ENCODE results near the gene MAML3.

The MAML3 gene

GRCh38 chr4:140130677-140131076 is 23.3 kb downstream of the MAML3 start:
- in situ Hi-C loops (cut with MboI; ENCODE audit: low sequenced_read_pairs), result no loop called here

- in situ Hi-C loops (cut with MboI; ENCODE audit: low sequenced_read_pairs), result no loop called here
Measured at GRCh38 chr4:140127422-140127821, 26.6 kb downstream of the MAML3 start.

- in situ Hi-C loops (cut with MboI; ENCODE audit: low sequenced_read_pairs), result no loop called here
Measured at GRCh38 chr4:140126261-140126660, 27.7 kb downstream of the MAML3 start.

DNA sequence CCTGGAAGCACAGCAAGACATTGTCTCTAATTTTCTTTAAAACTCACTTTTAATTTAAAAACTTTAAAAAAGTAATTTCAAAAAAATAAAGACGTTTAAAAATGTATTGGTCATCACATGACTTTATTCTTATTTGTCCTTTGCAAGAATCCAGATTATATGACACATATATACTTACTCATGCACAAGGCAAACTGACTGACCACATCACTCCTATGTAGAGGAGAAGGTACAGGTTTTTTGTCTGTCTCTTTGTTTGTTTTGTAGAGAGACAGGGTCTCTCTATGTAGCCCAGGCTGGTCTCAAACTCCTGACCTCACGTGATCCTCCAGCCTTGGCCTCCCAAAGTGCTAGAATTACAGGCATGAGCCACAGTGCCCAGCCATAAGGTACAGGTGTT is 28.6 kb downstream of the MAML3 start:
- in situ Hi-C loops (cut with MboI; ENCODE audit: low sequenced_read_pairs), result no loop called here

- in situ Hi-C loops (cut with MboI; ENCODE audit: low sequenced_read_pairs), result no loop called here
Measured at GRCh38 chr4:140123666-140124377, 30.2 kb downstream of the MAML3 start.

DNA sequence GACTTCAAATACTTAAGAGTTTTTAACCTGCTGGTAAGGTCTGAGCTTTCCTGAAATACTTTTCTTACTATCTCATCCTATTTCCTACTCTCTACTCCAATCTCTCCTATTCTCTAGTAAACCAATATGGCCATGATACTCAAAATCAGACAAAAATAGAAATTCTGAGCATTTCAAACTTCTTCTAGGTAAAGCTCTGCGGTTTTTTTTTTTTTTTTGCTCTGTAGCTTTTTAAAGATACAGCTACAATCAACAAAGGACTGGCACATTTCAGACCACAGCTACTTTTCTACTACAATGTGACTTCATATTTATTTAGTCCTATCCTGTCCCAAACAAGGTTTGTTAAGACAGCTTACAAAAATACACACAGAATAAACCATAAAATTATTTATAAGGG is 31.1 kb downstream of the MAML3 start:
- in situ Hi-C loops (cut with MboI; ENCODE audit: low sequenced_read_pairs), result no loop called here

DNA sequence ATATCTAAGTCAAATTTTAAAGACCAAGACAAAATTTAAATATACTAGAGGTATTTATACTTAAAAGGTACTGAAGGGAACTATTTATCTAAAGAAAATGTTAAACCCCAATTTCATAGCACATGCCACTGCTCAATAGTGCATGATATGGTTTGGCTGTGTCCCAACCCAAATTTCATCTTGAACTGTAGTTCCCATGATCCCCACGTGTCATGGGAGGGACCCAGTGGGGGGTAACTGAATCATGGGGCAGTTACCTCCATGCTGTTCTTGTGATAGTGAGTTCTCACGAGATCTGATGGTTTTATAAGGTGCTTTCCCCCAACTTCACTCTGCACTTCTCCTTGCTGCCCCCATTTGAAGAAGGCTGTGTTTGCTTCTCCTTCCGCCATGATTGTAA is 32.3 kb downstream of the MAML3 start:
- in situ Hi-C loops (cut with MboI; ENCODE audit: low sequenced_read_pairs), result no loop called here

- in situ Hi-C loops (cut with MboI; ENCODE audit: low sequenced_read_pairs), result no loop called here
Measured at GRCh38 chr4:140118931-140119640, 34.9 kb downstream of the MAML3 start.

- in situ Hi-C loops (cut with MboI; ENCODE audit: low sequenced_read_pairs), result no loop called here
Measured at GRCh38 chr4:140117947-140118346, 36.0 kb downstream of the MAML3 start.

GRCh38 chr4:140116442-140117104 is 37.4 kb downstream of the MAML3 start:
- in situ Hi-C loops (cut with MboI; ENCODE audit: low sequenced_read_pairs), result no loop called here

- in situ Hi-C loops (cut with MboI; ENCODE audit: low sequenced_read_pairs), result no loop called here
Measured at GRCh38 chr4:140115140-140115539, 38.8 kb downstream of the MAML3 start.

DNA sequence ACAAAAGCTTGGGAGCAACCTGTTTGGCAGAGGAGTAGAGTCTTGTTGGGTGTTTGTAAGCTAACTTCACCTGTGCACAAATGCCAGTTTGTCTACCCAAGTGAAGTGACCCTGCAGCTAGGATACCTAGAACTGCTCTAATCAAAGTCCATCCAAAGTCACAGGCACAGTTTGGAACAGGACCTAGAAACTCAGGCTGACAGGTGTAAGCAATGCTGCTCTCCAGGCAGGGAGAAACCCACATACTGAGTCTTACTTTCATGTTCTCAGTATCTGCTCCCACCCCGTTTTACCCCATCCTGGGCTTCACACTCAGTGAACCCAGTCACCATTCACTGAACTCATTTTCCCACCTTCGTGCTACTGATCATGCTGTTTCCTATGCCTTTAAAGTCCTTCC is 40.3 kb downstream of the MAML3 start:
- in situ Hi-C loops (cut with MboI; ENCODE audit: low sequenced_read_pairs), result no loop called here

DNA sequence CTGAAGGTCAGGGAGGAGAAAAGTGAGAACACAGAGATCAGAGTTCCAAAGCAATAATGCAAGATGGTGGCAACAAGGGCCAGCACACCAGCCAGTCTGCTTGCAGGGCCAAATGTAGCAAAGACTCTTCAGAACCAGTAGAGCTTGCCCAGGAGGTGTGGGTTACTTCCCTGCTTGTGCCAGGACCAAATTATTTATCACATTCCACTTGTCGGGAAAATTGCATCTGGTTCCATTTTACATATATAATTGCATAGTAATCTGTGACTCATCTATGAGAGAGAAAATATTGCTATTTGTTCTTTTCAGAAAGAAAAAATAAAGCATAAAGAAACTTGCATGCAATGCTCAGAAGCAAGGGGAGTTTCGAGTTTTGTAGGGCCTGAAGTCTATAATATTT is 41.4 kb downstream of the MAML3 start:
- in situ Hi-C loops (cut with MboI; ENCODE audit: low sequenced_read_pairs), result no loop called here

DNA sequence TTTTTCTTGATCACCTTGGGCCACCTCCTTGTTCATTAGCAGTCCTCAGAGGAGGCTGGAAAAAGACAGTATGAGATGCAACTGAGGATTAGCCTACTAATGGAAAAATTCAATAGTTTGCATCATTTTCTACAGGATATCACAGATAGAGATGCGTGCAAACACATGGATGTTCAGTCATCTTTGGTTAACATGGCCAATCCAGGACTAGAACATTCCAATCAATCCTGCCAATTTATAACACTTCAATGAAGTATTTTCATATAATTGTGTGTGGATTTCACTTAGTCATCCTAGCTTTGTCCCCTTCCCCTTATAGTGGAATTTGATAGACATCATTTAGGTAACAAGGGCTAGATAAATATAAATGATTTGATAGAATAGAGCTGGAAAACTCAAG is 42.7 kb downstream of the MAML3 start:
- in situ Hi-C loops (cut with MboI; ENCODE audit: low sequenced_read_pairs), result no loop called here

DNA sequence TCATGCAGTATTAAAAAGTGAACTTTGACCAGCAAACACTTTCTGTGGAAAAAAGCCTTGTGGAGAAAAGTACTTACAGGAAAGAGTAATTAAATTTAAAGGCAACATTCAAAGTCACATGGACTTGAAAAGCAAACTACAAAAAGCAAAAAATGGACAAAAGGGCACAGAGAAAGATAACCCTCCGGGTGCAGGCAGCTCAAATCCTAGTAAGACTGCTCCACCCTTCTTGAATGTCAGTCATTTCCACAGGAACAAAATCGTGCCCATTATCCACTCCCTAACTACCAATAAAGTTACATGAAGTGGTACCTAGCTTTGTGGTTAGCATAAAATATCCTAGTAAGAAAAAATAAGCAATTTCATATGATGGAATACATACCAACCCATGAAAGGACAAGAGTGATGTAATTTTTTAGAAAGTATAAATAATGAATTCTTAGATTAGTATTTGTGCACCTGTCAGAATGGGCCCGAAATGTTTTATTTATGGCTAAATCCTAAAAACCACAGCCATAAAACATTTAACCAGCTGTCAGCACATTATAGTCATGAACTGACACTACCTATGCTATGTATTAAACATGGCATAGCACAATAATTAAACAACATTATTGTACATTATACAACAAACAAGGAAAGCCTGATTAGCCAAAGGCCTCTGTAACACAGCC is 43.3 kb downstream of the MAML3 start:
- in situ Hi-C loops (cut with MboI; ENCODE audit: low sequenced_read_pairs), result no loop called here

DNA sequence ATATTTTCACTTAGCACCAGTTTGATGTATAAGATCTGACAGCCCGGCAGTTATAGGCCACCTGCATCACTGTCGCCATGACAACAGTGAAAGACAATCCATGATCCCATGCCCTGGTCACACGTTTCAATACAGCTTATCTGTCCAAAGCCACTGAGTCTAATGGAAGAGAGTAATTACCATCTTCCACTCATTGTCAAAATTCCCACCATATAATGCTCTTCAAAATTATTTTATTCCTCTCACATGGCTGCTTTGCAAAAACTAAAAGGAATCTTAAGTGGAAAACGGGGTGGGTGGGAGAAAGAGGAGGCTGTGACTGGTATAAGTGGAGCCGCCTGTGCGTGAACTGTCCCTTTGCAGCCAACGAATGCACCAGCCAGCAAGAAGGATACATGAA is 44.2 kb downstream of the MAML3 start:
- in situ Hi-C loops (cut with MboI; ENCODE audit: low sequenced_read_pairs), result no loop called here

GRCh38 chr4:140109292-140109691 is 44.7 kb downstream of the MAML3 start:
- in situ Hi-C loops (cut with MboI; ENCODE audit: low sequenced_read_pairs), result no loop called here

GRCh38 chr4:140108713-140109230 is 45.2 kb downstream of the MAML3 start:
- in situ Hi-C loops (cut with MboI; ENCODE audit: low sequenced_read_pairs), result no loop called here

DNA sequence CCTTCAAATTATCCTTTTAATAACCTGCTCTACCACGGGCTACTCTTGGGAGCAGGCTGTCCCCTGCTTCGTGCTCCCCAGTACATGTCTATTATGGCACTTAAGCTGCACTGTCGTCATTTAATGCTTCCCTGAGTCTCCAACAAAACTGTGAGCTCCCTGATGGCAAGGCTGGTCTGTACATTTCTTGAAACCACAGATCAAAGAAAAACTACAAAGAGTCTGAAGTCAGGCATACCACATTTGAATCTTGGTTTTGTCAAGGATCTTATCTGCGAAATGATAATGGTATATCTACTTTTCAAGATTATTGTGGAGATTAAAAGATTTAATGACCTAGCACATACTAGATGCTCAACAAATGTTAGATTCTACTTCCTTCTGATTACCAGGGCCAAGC is 45.7 kb downstream of the MAML3 start:
- in situ Hi-C loops (cut with MboI; ENCODE audit: low sequenced_read_pairs), result no loop called here

GRCh38 chr4:140106289-140106844 is 47.6 kb downstream of the MAML3 start:
- in situ Hi-C loops (cut with MboI; ENCODE audit: low sequenced_read_pairs), result no loop called here

GRCh38 chr4:140105436-140105835 is 48.5 kb downstream of the MAML3 start:
- in situ Hi-C loops (cut with MboI; ENCODE audit: low sequenced_read_pairs), result no loop called here
